NB4 (cell line): ENCODE measurements around the gene EEPD1.

ENCODE experiments used
- CTCF ChIP-seq: IDR thresholded peaks from one replicate; pipeline ENCODE4 v1.5.1; 2012; ENCODE audit warnings: low read depth, low read length
- POLR2A ChIP-seq: IDR thresholded peaks from 2 replicates; pipeline ENCODE4 v1.6.1; 2011; ENCODE audit warnings: mild to moderate bottlenecking; ENCODE audit not compliant: insufficient read length; ENCODE audit errors: extremely low read depth

- TF ChIP-seq CTCF (no peak), POLR2A (no peak)
Observed at GRCh38 chr7:36336390-36336789, 183.3 kb downstream of the EEPD1 start.
